Keratinocyte (primary cell): ENCODE results near the gene MTRF1. TPM values are rescaled to one million over a fixed set of nuclear protein-coding genes. Genes with fewer than 3 reads are reported as not detected.

Source experiments
- DNase-seq: peaks from one replicate; pipeline ENCODE4 v3.0.0-alpha.2; 2011; ENCODE audit warnings: low read depth, missing footprints, low spot score
- FAIRE-seq: peaks from 2 replicates; lab custom pipeline; 2011; peaks lifted over from hg19 to GRCh38; lab: Jason Lieb, UNC
- H2AFZ ChIP-seq: 2 replicates; pipeline ENCODE4 v1.6.0; 2012; ENCODE audit warnings: low read length, control low read depth, inconsistent platforms; ENCODE audit not compliant: control insufficient read depth
- H3K27ac ChIP-seq: 2 replicates; pipeline ENCODE4 v1.5.1; 2011; ENCODE audit warnings: low read length; ENCODE audit not compliant: control insufficient read depth, insufficient read depth
- H3K27me3 ChIP-seq: 3 replicates; pipeline ENCODE4 v1.6.0; 2011; ENCODE audit warnings: low read length; ENCODE audit not compliant: control insufficient read depth, insufficient read depth; ENCODE audit errors: extremely low read depth
- H3K36me3 ChIP-seq, 2 experiments: 2 replicates in 1 of 2; 3 replicates in 1 of 2; pipeline ENCODE4 v1.5.1; 2011; ENCODE audit warnings: low read length in 2 of 2, mild to moderate bottlenecking in 1 of 2; ENCODE audit not compliant: control insufficient read depth in 2 of 2, insufficient read depth in 2 of 2; ENCODE audit errors: extremely low read depth in 1 of 2
- H3K4me1 ChIP-seq: 3 replicates; pipeline ENCODE4 v1.5.1; 2011; ENCODE audit warnings: low read length; ENCODE audit not compliant: control insufficient read depth, insufficient read depth; ENCODE audit errors: extremely low read depth
- H3K4me2 ChIP-seq: 3 replicates; pipeline ENCODE4 v1.6.0; 2011; ENCODE audit warnings: low read depth, low read length; ENCODE audit not compliant: control insufficient read depth, insufficient read depth; ENCODE audit errors: extremely low read depth
- H3K4me3 ChIP-seq, 3 experiments: fragments of 200-600 bp in 1 of 3; sonication (generic) in 1 of 3; 2 replicates in 2 of 3; 3 replicates in 1 of 3; pipeline ENCODE4 v1.5.1; 2011 to 2016; ENCODE audit warnings: low read length in 3 of 3, mild to moderate bottlenecking in 3 of 3, control low read depth in 2 of 3, inconsistent platforms in 1 of 3, low read depth in 1 of 3, mixed read lengths in 1 of 3, mixed run types in 1 of 3, moderate library complexity in 1 of 3; ENCODE audit not compliant: control insufficient read depth in 2 of 3, insufficient read depth in 2 of 3; ENCODE audit errors: extremely low read depth in 1 of 3
- H3K79me2 ChIP-seq: 2 replicates; pipeline ENCODE4 v1.6.0; 2012; ENCODE audit warnings: low read length; ENCODE audit not compliant: control insufficient read depth, insufficient read depth
- H3K9ac ChIP-seq: 3 replicates; pipeline ENCODE4 v1.6.0; 2011; ENCODE audit warnings: low read length; ENCODE audit not compliant: control insufficient read depth, insufficient read depth; ENCODE audit errors: extremely low read depth
- H3K9me1 ChIP-seq: 3 replicates; pipeline ENCODE4 v1.6.0; 2011; ENCODE audit warnings: low read length; ENCODE audit not compliant: control insufficient read depth, insufficient read depth; ENCODE audit errors: extremely low read depth
- H3K9me3 ChIP-seq: 2 replicates; pipeline ENCODE4 v1.5.1; 2012; ENCODE audit warnings: low read depth, low read length; ENCODE audit not compliant: control insufficient read depth
- H4K20me1 ChIP-seq: 3 replicates; pipeline ENCODE4 v1.6.0; 2011; ENCODE audit warnings: low read length; ENCODE audit not compliant: control insufficient read depth, insufficient read depth; ENCODE audit errors: extremely low read depth
- CTCF ChIP-seq, 3 experiments: IDR thresholded peaks in 1 of 3; conservative IDR thresholded peaks in 1 of 3; optimal IDR thresholded peaks in 1 of 3; 2 replicates in 2 of 3; 3 replicates in 1 of 3; pipeline versions ENCODE3 to v1.5.1; 2011; ENCODE audit warnings: low read length in 3 of 3, mild to moderate bottlenecking in 3 of 3, moderate library complexity in 2 of 3, control low read depth in 1 of 3, inconsistent platforms in 1 of 3; ENCODE audit not compliant: insufficient read depth in 2 of 3; ENCODE audit errors: extremely low read depth in 1 of 3
- EZH2 ChIP-seq: IDR thresholded peaks from one replicate; pipeline ENCODE4 v1.6.1; 2012; ENCODE audit warnings: inconsistent platforms, mild to moderate bottlenecking, low read length, moderate library complexity
- dilution Hi-C: fragments of 300-500 bp; cut with MboI; formaldehyde crosslinking; loops from one replicate; pipeline ENCODE4 v1.7.0; 2020; ENCODE audit warnings: low sequenced_read_pairs; ENCODE audit not compliant: extremely low pct_ligation_motif_present
- polyA plus RNA-seq, 5 experiments: library from polyadenylated mRNA; depleted of rRNA in 3 of 5; stranded (reverse) in 3 of 5; stranded (forward) in 1 of 5; unstranded in 1 of 5; fragments of >200 nt; gene quantifications; 1 replicate in 1 of 5; 2 replicates in 3 of 5; 3 replicates in 1 of 5; pipeline versions ENCODE4 v1.2.1 to v1.2.3, GENCODE V29; 2011 to 2012; ENCODE audit warnings: missing spikeins in 2 of 5, low read depth in 1 of 5, low replicate concordance in 1 of 5

MTRF1 gene
- polyA plus RNA-seq, 1 donor (not counting 4 experiments of a cell fraction or from before 2014, with no cell fraction given) = 16.9 TPM

- dilution Hi-C loops = no loop called here
- FAIRE-seq (no peak), DNase-seq (no peak)
- H2AFZ ChIP-seq = no peak overlapping the region
- H3K27ac ChIP-seq = no peak overlapping the region
- H3K4me2 ChIP-seq = no peak overlapping the region
- no peaks in the 10 kb centered on the region for H4K20me1 ChIP-seq
- no peaks in the 10 kb centered on the region for H3K9me1 ChIP-seq
- H3K27me3 ChIP-seq = no peaks in the 10 kb centered on the region
- H3K36me3 ChIP-seq = peaks cover 1 to 3% of the 10 kb centered on the region in 2 experiments
- H3K79me2 ChIP-seq = no peaks in the 10 kb centered on the region
- no peaks in the 10 kb centered on the region for H3K9me3 ChIP-seq
- TF ChIP-seq CTCF (optimal IDR thresholded peaks at IDR 0.05 in 1 of 3, IDR thresholded peaks at IDR 0.05 in 1 of 3, conservative IDR thresholded peaks at IDR 0.05 in 1 of 3; ENCODE audit: extremely low read depth in 1 of 3, insufficient read depth in 2 of 3, low read length in 3 of 3) = no peak
- no peak for TF ChIP-seq EZH2
- peaks cover 4% of the 10 kb centered on the region for H3K4me1 ChIP-seq
- no peak overlapping the region for H3K9ac ChIP-seq
- no peak overlapping the region for H3K4me3 ChIP-seq
Measured at GRCh38 chr13:41229356-41229755, 34.0 kb downstream of the MTRF1 start.

DNA sequence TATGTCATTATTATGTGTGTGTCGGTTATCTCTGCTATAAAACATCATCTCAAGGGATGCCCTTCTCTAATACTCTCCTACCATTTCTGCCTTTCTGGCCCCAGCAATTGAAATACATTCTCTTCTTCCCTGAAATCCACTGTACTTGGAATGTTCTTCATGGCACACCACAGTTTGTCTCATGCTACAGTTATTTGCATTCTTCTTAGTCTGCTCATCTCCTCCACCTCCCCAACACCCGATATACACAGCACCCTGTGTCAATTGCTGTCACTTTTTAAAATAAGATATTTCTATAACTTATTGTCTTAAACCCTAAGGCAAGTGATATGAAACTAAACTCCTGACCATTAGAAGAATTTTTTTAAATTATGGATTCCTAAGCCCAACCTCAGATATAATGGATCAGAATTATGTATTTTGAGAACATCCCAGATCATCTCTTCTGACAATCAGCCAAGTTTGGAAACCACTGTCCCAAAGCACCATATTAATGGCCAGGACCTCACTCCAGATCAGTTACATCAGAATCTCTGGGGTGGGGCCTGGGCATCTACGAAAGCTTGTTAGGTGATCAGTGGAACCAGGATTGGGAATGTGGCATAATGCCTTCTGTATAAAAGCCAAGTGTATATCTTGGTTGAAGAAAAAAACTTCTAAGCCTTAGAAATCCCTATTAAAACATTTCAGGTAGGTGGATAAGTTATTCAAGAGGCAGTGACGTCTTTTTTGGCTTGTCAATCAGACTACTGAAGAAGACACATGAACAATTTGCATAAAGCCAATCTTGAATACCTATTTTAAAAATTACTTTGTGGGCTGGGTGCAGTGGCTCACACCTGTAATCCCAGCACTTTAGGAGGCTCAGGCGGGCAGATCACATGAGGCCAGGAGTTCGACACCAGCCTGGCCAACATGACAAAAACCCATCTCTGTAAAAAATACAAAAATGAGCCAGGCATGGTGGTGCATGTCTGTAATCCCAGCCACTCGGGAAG lies 39.0 kb downstream of the MTRF1 start:
- no peaks in the 10 kb centered on the region for H4K20me1 ChIP-seq
- H3K79me2 ChIP-seq = no peaks in the 10 kb centered on the region
- no peaks in the 10 kb centered on the region for H3K27me3 ChIP-seq
- H3K9me1 ChIP-seq = no peaks in the 10 kb centered on the region
- no peaks in the 10 kb centered on the region for H3K36me3 ChIP-seq
- no peak overlapping the region for H2AFZ ChIP-seq
- no peak overlapping the region for H3K27ac ChIP-seq
- FAIRE-seq (peak; percentile 39), DNase-seq (peak; percentile 23)
- dilution Hi-C loops = no loop called here
- H3K9ac ChIP-seq = no peak overlapping the region
- peak overlapping the region; percentile 33 for H3K4me2 ChIP-seq
- TF ChIP-seq EZH2 (no peak), CTCF (optimal IDR thresholded peaks at IDR 0.05 in 1 of 3, IDR thresholded peaks at IDR 0.05 in 1 of 3, conservative IDR thresholded peaks at IDR 0.05 in 1 of 3; ENCODE audit: extremely low read depth in 1 of 3, insufficient read depth in 2 of 3, low read length in 3 of 3) (no peak)
- H3K4me3 ChIP-seq = no peak overlapping the region
- H3K9me3 ChIP-seq = no peaks in the 10 kb centered on the region
- H3K4me1 ChIP-seq = peaks cover 10% of the 10 kb centered on the region
